HEK293T (cell line): ENCODE measurements around the gene BST2.

Source experiments
- CTCF ChIA-PET: fragments of 350-600 bp; formaldehyde crosslinking; extraction: SDS; loops from one replicate; lab custom pipeline; 2021; ENCODE audit warnings: antibody characterized with exemption, inconsistent platforms; lab: Yijun Ruan, JAX
- POLR2A ChIA-PET: fragments of 350-600 bp; formaldehyde crosslinking; extraction: SDS; loops from one replicate; lab custom pipeline; 2020; ENCODE audit warnings: antibody characterized with exemption, inconsistent platforms; lab: Yijun Ruan, JAX
- DNase-seq: peaks from one replicate; pipeline ENCODE4 v3.0.0; 2012; ENCODE audit warnings: mixed read lengths; ENCODE audit errors: extremely low spot score
- ARNT ChIP-seq: fragments of 450-650 bp; IDR thresholded peaks from 2 replicates; pipeline ENCODE4 v1.6.1; 2017; ENCODE audit warnings: mild to moderate bottlenecking
- BHLHE40 ChIP-seq: fragments of 450-650 bp; IDR thresholded peaks from 2 replicates; pipeline ENCODE4 v1.6.1; 2016; ENCODE audit warnings: mild to moderate bottlenecking, moderate library complexity, borderline replicate concordance
- CTBP1 ChIP-seq: fragments of 450-650 bp; IDR thresholded peaks from 2 replicates; pipeline ENCODE4 v1.6.1; 2016; ENCODE audit warnings: borderline replicate concordance
- ELF4 ChIP-seq: fragments of 450-650 bp; IDR thresholded peaks from 2 replicates; pipeline ENCODE4 v1.6.1; 2017; ENCODE audit warnings: antibody characterized with exemption
- FOXA1 ChIP-seq: fragments of 450-650 bp; IDR thresholded peaks from 2 replicates; pipeline ENCODE4 v1.6.1; 2016; ENCODE audit warnings: mild to moderate bottlenecking
- FOXK2 ChIP-seq: fragments of 450-650 bp; IDR thresholded peaks from 2 replicates; pipeline ENCODE4 v1.6.1; 2016; ENCODE audit warnings: mild to moderate bottlenecking
- FOXM1 ChIP-seq: fragments of 450-650 bp; IDR thresholded peaks from 2 replicates; pipeline ENCODE4 v1.6.1; 2017; ENCODE audit warnings: mild to moderate bottlenecking, borderline replicate concordance
- HDGF ChIP-seq: fragments of 450-650 bp; IDR thresholded peaks from 2 replicates; pipeline ENCODE4 v1.6.1; 2017; ENCODE audit warnings: antibody characterized with exemption, borderline replicate concordance
- L3MBTL2 ChIP-seq: fragments of 450-650 bp; conservative IDR thresholded peaks from 2 replicates; pipeline ENCODE4 v1.6.1; 2016; ENCODE audit warnings: mild to moderate bottlenecking
- LEF1 ChIP-seq: fragments of 450-650 bp; IDR thresholded peaks from 2 replicates; pipeline ENCODE4 v1.6.1; 2017; ENCODE audit warnings: mild to moderate bottlenecking, borderline replicate concordance
- NFRKB ChIP-seq: fragments of 450-650 bp; IDR thresholded peaks from 2 replicates; pipeline ENCODE4 v1.6.1; 2016; ENCODE audit warnings: mild to moderate bottlenecking, moderate library complexity
- SP1 ChIP-seq: fragments of 450-650 bp; IDR thresholded peaks from 2 replicates; pipeline ENCODE4 v1.6.1; 2017
- SUZ12 ChIP-seq: fragments of 450-650 bp; IDR thresholded peaks from 2 replicates; pipeline ENCODE4 v1.6.1; 2016; ENCODE audit warnings: mild to moderate bottlenecking
- TARDBP ChIP-seq: fragments of 450-650 bp; IDR thresholded peaks from 2 replicates; pipeline ENCODE4 v1.6.1; 2016
- ZNF384 ChIP-seq: fragments of 450-650 bp; IDR thresholded peaks from 2 replicates; pipeline ENCODE4 v1.6.1; 2016
- TF ChIP-seq, protein P1 (sequence below): fragments of 450-650 bp; IDR thresholded peaks from 2 replicates; pipeline ENCODE4 v1.6.1; 2016

The BST2 gene

DNA sequence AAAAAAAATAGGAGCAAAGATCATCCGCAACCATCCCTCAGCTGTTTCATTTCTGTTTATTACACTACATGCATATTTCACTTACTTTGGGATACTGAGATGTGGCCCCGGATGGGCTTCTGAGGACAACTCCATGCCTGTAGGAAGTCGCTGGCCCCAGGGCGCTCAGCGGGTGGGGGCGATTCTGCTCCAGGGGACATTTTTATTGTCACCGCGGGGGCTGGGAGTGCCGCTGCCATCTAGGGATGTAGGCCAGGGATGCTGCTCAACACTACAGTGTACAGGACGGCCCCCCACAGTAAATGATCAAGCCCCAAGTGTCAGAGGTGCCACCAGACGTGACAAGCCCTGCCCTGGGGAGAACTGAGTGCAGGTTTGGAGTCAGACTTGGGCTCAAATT is 6.4 kb upstream of the BST2 start:
- DNase-seq: no peak
- TF ChIP-seq HDGF: no peak
- no peak for TF ChIP-seq FOXK2
- TF ChIP-seq CTBP1: no peak
- TF ChIP-seq SP1: no peak
- no peak for TF ChIP-seq BHLHE40
- TF ChIP-seq FOXM1: no peak
- no peak for TF ChIP-seq FOXA1
- TF ChIP-seq L3MBTL2: no peak
- no peak for TF ChIP-seq NFRKB
- TF ChIP-seq SUZ12: no peak
- no peak for TF ChIP-seq TARDBP
- no peak for TF ChIP-seq LEF1
- TF ChIP-seq, protein P1, sequence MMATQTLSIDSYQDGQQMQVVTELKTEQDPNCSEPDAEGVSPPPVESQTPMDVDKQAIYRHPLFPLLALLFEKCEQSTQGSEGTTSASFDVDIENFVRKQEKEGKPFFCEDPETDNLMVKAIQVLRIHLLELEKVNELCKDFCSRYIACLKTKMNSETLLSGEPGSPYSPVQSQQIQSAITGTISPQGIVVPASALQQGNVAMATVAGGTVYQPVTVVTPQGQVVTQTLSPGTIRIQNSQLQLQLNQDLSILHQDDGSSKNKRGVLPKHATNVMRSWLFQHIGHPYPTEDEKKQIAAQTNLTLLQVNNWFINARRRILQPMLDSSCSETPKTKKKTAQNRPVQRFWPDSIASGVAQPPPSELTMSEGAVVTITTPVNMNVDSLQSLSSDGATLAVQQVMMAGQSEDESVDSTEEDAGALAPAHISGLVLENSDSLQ: no peak
- TF ChIP-seq ARNT: no peak
- TF ChIP-seq ELF4: no peak
- no peak for TF ChIP-seq ZNF384
- ChIA-PET CTCF (interaction anchor here (0.8 kb wide), 1 partner anchor 8 kb away, joined by 3 read pairs; the partner anchor contains the start of gene MVB12A), POLR2A (interaction anchor here (0.9 to 3.3 kb wide), 3 partner anchors 8 to 100 kb away, joined by 4 to 13 read pairs (median 11); partner anchors contain the start of genes MVB12A and PGLS)

DNA sequence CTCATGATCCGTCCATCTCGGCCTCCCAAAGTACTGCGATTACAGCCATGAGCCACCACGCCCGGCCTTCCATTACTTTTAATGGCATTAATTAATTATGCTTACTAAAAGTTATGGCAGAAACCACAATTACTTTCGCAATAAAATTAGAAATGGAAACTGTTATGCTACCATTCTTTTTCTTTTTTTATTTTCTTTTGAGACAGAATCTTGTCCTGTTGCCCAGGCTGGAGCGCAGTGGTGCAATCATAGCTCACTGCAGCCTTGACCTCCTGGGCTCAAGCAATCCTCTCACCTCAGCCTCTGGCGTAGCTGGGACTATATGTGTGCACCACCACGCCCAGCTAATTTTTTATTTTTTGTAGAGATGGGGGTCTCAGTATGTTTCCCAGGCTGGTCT is 4.6 kb upstream of the BST2 start:
- POLR2A ChIA-PET: interaction anchor here (1.2 kb wide), 1 partner anchor 10 kb away, joined by 3 read pairs; the partner anchor contains the start of gene MVB12A
- TF ChIP-seq SP1: no peak
- no peak for TF ChIP-seq ARNT
- TF ChIP-seq, protein P1: no peak
- no peak for TF ChIP-seq TARDBP
- TF ChIP-seq FOXA1: no peak
- TF ChIP-seq FOXM1: no peak
- no peak for TF ChIP-seq LEF1
- TF ChIP-seq HDGF: no peak
- TF ChIP-seq SUZ12: no peak
- no peak for TF ChIP-seq NFRKB
- TF ChIP-seq CTBP1: no peak
- no peak for TF ChIP-seq ELF4
- CTCF ChIA-PET: interaction anchor here (0.6 kb wide), 2 partner anchors 693 to 757 kb away, joined by 3 to 4 read pairs; no protein-coding TSS in a partner anchor

DNA sequence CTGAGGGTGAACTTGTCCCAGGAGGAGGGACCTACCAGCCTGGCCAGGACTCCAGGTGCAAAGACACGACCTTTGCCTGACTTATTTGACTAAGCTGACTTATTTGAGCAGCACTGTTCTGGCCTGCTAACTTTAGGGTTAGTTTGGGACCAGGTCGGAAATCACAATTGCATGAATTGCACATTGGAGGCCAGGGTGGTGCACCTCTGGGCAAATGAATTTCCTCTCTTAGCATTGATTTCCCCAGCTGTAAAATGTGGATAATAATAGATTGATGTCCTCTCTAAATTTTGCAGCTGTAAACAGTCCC is 1.4 kb upstream of the BST2 start:
- TF ChIP-seq SP1: no peak
- no peak for TF ChIP-seq FOXA1
- TF ChIP-seq FOXM1: no peak
- TF ChIP-seq, protein P1: no peak
- POLR2A ChIA-PET: interaction anchor here (3.2 kb wide), 1 partner anchor 12 kb away, joined by 25 read pairs; the partner anchor contains the start of gene MVB12A
- CTCF ChIA-PET: no interaction called here
- no peak for DNase-seq

More for the DNA sequence above, 4.6 kb upstream of the BST2 start:
- no peak for DNase-seq

DNA sequence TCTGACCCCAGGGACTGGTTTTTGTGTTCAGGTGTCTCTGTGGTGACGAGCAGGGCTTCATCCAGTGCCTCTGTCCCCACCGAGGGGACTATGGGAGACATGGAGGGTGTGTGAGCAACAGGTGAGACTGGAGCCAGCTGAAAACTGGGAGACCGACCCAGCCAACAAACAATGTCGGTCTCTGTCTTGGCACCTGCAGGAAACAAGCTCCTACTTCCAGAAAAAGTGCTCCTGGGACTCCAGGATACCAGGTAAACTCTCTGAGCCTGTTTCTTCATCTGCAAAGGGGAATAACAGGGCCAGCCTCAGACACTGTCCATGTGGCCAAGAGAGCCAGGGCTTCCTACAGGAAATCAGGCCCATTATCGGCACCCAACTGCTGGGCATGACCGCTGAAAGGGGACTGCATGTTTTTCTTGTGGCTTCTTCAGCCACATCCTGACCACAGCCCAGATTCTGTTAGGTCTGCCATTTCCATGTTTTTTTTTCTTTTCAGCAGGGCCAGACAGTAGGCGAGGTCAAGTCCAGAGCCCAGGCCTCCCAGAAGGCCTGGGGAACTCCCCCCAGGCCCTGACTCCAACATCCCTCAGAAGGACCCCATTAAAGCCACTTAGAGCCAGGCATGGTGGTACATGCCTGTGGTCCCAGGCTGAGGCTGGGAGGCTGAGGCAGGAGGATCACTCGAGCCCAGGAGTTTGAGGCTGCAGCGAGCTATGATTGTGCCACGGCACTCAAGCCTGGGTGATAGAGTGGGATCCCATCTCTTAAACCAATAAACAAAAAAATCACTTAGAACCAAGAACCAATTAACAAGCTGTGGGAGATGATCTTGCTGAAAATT is 836 bp upstream of the BST2 start:
- DNase-seq: no peak
- TF ChIP-seq L3MBTL2 (no peak), NFRKB (no peak), LEF1 (no peak), BHLHE40 (no peak), ZNF384 (no peak), CTBP1 (no peak), FOXK2 (no peak), SP1 (no peak), ELF4 (no peak), TARDBP (no peak), FOXM1 (no peak)
- TF ChIP-seq, protein P1: no peak
- POLR2A ChIA-PET: interaction anchor here (3.2 kb wide), 1 partner anchor 13 kb away, joined by 25 read pairs; the partner anchor contains the start of gene MVB12A
- CTCF ChIA-PET: interaction anchor here (0.9 kb wide), 1 partner anchor 13 kb away, joined by 4 read pairs; the partner anchor contains the start of gene MVB12A

DNA sequence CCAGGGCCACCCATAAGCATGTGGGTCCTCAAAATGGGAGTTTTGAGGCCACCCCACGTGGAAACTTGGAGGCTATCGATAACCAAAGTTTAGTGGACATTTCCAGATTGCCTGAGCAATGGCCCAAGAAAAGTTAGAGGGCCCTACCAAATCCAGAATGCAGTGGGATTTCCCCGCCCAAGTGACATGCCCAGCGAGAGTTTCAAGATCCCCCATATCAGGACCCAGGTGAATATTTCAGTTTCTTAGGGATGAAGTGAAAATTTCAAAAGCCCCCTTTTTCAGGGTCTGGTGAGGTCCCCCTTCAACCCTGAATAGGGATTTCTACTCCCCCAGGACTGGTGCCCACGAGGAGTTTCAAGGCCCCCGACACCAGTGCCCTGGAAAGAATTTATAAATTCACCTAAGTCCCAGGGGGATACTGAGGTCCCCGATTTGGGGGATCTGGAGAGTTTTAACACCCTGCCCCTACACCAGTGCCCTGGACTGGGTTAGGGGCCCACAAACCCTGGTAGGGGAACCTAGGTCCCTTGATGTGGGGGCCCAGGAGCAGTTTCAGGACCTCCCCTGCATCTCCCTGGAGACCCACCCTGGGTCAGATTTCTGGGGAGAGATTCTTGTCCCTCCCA is 695 bp downstream of the BST2 start:
- ChIA-PET CTCF (interaction anchor here (0.9 kb wide), 2 partner anchors 15 to 61 kb away, joined by 4 read pairs; partner anchors contain the start of gene MVB12A), POLR2A (interaction anchor here (0.6 to 3.2 kb wide), 2 partner anchors 15 to 22 kb away, joined by 3 to 25 read pairs; partner anchors contain the start of gene MVB12A)
- no peak for TF ChIP-seq L3MBTL2
- TF ChIP-seq FOXM1: no peak
- no peak for DNase-seq
